RPMI8226 (cell line): Measurements from ENCODE around the gene COL9A3.
A peak's percentile ranks its signal among the peaks of the same experiment; 100 is the strongest.

Source experiments
- DNase-seq: peaks from one replicate; pipeline ENCODE4 v3.0.0-alpha.2; 2015

Gene COL9A3

DNA sequence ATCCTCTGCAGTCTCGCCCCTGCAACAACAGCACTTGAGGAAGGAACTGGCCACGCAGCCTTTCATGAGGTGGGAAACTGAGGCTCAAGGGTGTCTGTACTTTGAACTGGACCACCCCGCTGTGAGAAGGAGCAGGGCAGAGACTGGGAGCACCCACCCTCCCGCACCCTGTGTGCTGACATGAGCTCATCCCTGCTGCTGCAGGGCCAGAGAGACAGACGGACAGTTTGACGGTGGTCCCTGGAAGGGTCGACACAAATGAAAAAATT is 37.5 kb upstream of the COL9A3 start:
- no peak for DNase-seq

DNA sequence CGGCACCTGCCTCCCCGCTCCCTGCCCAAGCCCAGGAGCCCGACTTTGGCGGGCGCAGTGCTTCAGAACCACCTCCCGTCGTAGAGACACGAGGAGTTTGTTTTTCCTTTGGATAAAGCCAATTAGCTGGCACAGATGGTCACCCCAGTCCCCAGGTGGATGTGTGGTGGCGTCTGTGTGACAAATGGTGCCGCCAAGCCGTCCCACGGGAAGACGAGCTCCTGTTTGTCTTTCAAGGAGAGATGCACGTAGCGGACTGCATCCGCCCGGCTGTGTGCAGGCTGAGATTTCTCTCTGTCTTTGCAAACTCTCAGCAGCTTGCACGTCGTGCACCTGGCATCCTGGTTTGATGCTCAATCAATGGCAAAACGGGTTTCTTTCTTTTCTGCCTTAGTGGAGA is 36.6 kb upstream of the COL9A3 start:
- DNase-seq = no peak

DNA sequence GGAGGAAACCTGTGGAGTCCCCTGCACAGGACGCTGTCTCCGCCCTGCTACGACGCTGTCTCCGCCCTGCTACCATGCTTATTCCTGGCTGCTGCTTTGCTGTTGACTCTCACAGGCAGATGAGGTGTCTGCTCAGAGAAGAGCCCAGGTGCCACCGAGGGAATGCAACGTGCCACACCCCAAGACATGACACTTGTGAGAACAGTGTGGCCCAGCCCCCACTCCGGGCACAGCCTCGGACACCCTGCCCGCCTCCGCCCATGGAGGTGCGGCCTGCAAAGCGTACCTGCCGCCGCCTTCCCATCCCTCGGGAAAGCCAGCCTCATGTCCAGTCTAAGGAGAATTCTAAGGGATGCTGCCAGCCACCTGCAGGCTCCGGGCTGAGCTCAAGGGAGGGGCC is 36.2 kb upstream of the COL9A3 start:
- DNase-seq = no peak

DNA sequence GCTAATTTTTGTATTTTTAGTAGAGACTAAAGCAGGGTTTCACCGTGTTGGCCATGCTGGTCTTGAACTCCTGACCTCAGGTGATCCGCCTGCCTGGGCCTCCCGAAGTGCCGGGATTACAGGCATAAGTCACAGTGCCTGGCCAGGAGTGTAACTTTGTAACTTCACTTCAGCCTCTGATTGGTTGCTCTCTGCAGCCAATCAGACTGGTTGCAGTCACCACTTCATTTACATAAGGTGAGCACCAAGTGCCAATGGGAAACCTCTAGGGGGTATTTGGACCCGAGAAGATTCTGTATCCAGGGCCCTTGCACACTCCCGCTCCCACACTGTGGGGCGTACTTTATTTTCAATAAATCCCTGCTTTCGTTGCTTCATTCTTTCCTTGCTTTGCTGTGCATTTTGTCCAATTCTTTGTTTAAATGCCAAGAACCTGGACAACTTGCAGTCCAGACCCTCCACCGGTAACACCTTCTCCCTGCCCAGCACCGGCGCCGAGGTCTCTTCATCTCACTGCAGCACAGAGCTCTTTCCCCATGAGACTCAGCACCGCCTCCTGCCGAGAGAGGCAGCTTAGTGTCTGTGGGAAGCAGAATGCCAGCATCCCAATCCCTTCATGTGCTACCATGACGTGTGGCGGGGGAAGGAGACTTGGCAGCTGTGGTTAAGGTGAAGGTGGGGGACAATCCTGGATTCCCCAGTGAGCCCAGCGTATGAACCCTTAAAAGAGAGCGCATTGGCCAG is 34.5 kb upstream of the COL9A3 start:
- no peak for DNase-seq

DNA sequence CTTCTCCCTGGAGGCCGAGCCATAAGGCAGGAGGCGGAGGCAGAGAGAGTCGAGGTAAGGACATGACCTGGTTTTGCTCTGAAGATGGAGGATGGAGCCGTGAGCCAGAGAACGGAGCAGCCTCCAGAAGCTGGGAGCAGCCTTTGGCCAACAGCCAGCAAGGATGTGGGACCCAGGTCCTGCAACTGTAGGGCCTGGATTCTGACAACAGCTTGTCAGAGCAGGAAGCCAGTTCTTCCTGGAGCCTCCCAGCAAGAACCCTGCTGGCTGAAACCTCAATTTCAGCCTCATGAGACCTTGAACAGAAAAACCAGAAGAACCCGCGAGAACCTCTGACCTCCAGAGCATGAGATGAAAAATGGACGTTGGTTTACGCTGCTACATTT is 34.0 kb upstream of the COL9A3 start:
- no peak for DNase-seq

DNA sequence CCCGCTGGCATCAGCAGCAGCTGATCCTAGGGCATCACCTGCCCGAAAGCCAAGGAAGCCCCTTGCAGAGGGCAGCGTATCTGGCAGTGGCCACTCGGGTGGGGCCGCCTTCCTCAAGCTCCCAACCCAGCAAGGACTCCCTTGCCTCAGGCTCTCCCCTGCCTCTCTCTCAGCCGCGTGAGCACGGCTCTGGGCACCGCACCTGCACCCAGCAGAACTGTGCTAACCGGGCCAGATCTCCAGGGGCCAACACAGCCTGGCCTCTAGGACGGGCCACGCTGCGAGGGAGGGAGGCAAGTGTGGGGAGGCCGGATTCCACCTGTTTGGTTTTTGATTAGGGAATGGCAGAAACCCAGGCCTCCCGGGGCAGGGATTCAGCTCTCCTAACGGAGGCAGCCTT is 32.4 kb upstream of the COL9A3 start:
- DNase-seq = no peak

DNA sequence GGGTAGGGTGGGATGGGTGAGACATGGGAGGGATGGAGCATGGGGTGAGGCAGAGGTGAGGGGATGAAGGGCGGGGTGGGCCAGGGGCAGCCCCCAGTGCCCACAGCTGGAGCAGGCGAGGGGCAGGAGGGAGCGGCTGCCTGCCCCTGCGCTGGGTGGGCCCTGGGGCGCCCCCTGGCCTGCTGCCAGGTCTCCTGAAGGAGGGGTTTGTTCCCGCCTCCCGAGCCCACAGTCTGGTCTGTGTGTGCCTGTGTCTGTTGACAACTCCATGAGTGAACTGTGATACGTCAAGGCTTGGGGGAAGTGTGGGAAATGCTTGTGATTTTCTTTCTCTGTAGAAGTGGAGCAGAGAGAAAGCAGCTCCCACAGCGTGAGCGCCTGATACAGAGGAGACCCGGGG is 31.5 kb upstream of the COL9A3 start:
- no peak for DNase-seq

DNA sequence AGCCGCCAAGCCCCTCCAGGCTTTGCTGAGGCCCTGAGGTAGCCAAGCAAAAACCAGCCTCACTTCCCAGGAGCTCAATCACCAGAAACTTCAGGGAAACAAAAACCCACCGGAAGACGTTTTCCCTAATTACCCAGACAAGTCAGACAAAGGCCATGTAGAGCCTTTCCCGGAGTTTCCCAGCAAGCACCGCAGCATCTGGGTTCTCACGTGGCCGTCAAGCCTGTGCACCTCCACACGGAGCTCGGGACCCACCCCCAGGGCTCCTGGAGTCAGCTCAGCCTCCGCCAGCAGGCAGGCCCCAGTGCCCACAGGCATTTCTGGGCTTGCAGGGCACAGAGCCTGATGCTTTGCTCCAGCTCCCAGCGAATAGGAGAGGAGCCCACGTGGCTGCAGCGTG is 30.7 kb upstream of the COL9A3 start:
- no peak for DNase-seq

DNA sequence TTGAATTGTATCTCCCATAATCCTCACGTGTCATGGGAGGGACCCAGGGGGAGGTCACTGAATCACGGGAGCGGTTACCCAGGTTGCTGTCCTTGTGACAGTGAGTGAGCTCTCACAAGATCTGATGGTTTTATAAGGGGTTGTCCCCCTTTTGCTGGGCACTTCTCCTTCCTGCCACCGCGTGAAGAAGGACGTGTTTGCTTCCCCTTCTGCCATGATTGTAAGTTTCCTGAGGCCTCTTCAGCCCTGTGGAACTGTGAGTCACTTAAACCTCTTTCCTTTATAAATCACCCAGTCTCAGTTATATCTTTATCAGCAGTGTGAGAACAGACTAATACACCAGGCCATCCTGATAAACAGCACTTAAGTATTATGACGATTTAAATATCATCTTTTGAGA is 29.5 kb upstream of the COL9A3 start:
- no peak for DNase-seq

DNA sequence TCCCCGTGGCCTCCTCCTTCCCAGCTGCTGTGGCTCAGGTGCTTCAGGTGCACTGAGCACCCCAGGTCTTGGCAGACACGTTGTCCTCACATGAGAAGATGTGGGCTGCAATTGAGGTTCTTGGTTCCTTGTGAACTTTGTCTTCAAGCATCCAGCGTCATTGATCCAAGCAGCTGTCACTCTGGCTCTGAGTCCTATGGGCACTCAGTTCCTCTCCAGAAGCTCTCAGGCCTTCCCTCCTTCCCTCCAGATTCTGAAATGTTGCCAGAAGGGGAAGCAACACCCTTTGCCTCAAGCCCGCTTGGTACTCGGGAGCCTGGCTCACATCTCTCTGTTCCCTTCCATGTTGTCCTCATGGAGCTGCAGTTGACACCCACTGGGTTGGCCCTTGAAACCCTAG is 29.0 kb upstream of the COL9A3 start:
- DNase-seq = no peak

DNA sequence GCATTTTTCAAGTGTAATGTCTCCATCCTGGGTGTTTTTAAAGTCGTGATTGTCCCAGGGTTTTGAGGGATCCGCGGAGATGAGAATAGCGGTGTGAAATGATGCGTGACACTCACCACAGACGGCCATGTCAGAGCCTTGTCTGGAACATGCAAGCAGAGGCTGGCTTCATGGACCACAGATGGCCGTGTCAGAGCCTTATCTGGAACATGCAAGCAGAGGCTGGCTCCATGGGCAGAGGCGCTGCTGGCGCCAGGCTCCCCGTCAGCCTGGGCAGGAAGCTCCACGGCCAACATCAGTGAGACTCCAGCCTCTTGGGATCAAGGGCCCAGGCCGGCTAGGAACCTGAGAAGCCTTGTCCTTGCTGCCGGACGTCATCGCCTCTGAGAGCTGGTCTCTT is 28.2 kb upstream of the COL9A3 start:
- DNase-seq = no peak

DNA sequence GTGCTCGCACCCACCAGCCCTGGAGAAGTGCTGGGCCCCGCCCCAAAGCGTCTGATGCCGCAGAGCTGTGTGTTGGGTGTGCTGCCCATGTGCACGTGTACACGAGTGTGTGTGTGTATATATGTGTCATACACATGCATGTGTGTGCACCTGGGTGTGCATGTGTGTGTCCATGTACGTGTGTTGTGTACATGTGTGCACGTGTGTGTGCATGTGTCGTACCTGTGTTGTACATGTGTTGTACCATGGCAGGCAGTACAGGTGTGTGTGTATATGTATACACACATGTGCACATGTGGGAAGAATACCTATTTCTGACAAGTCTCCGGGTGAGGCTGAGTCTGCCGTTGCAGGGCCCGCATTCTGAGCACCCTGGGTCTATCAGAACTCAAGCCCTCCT is 26.8 kb upstream of the COL9A3 start:
- DNase-seq = no peak

DNA sequence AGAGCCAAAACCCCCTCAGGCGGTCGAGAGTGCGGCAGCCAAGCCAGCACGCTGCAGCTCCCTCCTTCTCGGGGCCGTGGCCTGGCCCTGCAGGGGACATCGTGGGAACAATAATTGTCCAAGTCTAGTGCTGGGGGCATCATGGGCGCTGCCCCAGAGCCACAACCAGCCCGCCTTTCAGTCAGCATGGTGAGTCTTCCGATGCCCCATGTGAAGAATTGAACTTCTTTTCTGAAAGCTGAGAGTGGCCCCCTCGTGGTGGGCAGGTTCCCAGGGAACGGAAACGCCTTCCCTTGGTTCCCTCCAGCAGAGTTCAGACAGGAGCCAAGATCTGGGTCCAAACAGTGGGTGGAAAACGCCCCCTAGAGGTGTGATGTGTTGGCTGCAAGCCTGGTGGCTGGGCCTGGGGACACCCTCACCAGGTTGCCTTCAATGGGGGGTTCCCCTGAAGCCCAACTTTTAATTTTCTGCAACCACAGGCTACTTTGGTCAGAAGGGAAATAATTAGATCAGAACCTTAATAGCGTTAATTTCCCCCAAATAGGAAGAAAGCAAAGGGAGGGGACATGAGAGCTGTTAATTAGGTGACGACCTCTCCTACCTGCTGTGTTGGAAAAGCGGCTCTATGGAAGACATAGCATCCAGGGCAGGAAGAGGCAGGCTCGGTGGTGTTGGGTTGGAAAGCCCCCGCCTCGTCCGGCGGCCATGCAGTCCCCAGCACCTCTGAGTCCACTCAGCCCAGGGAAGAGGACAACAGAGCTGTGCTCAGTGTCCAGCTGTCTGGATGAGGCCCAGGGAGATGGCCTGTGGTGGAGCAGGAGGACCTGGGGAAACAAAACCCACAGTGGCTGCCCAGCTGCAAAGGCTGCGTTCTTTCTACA is 25.3 kb upstream of the COL9A3 start:
- DNase-seq = peak; percentile 89

DNA sequence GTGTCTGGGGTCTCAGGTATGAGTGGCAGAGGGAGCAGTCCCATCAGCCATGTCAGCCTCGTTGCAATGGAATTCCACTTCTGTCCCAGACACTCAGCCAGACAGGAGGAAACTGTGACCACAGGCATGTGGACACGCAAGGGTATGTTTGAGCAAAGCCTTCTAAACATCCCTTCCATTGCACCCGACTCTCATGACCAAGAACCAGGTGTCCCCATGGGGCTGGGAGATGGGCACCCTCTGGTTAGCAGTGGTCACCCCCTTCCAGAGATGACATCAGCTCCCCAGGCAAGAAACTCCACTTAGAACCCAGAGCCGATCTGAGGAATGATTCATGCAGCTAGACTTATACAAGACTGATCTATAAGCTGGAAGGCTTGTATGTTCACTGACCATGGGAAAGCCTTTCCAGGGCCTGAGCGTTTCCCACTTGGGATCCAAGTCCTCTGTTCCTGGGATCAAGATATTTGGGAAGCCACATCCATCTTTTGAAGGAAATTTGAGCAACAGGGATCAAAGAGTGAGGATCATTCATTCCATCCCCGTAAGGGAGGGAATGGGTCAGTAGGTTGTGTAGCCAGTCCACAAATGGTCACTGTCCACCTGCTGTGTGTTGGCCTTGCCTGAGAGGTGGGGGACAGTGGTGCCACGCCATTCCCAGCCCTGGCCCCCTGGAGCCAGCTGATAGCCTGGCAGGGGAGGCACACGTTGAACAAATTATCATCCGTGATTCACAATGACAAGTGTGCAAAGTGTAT is 24.5 kb upstream of the COL9A3 start:
- no peak for DNase-seq

DNA sequence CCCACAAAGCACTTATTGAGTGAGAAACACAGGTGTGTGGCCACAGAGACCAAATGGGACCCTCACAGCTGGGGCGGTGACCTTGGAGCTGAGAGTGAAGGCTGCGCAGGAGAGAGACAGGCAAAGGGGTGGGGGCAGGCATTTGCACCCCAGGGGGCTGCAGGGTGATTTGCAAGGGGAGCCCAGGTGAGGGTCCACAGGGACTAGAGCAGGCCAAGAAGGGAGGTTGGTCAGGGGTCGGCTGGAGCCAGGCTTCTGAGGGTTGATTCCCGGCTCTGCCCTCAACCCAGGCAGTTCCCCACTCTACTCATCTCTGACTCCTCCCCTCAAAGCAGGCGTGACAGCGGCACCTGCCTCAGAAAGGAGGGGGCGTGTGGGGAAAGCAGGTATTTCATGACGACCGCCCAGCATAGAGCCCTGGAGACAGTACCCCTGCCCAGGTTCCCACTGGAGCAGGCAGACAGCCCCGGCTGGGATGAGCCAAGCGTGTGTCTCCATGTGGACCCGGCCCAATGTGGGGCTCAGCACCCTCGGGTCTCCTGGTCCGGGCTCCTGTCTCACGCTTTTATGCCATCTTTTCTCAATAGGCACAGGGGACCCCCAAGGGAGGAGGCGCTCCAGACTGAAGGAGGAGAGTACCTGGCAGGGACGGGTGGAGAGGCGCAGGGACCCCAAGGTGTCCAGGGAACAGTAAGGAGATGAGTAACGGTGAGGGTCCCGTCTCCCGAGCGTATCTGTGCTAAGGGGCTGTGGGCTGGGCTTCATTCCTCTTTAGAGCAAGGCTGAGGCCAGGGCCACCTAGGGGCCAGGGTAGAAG is 23.7 kb upstream of the COL9A3 start:
- no peak for DNase-seq

DNA sequence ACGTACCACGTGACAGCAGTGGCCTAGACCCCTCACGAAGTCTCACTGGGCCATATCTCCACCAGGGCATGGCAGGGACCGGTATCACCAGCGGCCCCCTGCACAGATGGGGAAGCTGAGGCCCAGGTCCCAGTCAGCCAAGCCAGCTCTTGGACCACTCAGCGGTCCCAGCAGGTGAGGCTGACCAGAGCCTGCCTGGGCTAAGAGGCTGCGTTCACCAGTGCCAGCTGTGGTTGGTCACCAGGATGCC is 23.2 kb upstream of the COL9A3 start:
- DNase-seq = no peak

DNA sequence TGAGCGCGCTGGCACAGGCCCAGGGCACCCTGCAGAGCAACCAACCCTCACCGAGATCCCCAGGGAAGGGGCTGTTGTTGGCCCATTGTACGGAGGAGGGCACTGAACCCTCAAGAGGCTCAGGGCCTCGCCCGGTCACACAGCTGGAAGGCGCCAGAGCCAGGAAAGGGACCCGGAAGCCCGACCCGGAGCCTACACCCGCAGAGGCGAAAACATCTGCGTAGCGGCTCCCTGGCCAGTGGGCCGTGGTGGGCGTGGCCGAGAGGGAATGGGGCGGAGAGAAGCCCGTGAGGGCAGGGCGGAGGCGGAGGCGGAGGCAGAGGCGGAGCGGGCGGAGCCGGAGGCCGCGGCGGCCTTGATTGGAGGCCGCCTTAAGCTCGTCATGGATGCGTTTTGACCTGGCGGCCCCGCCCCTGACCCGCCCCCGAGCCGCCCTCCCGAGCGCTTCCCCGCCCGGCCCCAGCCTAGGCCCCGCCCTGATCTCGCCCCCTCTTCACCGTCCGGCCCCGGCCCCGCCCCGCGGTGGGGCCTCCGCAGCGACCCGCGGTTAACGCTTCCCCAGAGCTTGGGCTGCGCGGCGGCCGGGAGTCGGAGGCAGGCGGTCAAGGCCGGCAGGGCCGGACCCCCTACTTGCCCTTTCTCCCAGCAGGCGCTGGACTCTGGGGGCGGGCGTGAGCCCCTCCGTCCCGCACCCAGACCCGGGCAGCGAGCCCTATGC is 22.7 kb upstream of the COL9A3 start:
- DNase-seq = peak; percentile 98

DNA sequence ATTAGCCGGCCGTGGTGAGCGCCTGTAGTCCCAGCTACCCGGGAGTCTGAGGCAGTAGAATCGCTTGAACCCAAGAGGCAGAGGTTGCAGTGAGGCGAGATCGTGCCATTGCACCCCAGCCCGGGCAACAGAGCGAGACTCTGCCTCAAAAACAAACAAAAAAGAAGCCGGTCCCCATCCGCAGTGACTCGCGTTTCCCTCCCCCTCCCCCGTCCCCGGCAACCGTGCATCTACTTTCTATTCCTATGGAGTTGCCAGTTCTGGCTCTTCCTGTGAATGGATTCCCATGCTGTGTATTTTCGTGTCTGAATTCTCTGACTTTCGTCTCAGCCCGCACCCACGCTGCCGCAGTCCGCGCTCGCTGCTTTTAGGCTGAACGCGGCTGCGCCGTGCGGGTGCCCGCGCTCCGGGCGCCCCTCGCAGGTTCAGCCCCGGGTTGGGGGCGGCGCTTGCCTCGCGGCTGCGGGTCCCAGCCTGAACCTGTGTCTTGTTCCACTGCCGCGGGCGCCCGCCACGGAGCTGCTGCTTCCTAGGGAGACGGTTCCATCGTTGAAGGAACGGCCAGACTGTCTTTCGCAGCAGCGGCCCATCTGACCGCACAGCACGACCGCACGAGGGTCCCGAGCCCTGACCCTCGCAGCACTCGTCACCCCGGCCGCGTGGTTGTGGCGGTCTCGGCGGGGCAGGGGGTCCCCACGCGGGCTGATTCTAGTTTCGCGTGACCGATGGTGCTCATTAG is 21.7 kb upstream of the COL9A3 start:
- DNase-seq = peak; percentile 74

DNA sequence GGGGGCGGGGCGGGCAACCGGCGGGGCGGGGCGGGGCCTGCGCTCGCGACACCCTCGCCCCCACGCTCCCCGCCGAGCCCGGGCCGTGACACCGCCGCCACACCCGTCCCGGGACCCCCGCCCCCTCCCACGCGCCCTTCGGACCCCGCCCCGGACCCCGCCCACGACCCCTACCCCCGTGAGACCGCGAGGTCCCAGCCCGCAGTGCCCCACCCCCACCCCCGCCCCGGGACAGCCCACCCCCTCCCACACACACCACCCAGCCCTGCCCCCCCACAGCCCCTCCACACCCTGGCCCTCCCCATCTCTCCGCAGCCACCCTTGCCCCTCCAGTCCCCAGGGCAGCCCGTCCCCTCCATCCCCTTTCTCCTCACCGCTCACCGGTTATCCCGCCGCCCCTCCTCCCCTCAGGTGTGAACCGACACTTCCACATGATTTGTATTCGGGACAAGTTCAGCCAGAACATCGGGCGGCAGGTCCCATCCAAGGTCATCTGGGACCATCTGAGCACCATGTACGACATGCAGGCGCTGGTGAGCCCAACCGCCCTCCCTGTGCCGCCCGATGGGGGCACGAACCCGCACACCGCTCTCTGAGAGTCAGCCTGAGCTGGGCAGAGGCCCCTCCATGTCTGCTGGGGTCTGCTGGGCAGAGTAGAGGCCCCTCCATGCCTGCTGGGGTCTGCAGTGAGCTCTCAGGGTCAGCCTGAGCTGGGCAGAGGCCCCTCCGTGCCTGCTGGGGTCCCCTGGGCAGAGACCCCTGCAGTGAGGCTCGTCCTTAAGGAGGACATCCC is 20.0 kb upstream of the COL9A3 start:
- no peak for DNase-seq

DNA sequence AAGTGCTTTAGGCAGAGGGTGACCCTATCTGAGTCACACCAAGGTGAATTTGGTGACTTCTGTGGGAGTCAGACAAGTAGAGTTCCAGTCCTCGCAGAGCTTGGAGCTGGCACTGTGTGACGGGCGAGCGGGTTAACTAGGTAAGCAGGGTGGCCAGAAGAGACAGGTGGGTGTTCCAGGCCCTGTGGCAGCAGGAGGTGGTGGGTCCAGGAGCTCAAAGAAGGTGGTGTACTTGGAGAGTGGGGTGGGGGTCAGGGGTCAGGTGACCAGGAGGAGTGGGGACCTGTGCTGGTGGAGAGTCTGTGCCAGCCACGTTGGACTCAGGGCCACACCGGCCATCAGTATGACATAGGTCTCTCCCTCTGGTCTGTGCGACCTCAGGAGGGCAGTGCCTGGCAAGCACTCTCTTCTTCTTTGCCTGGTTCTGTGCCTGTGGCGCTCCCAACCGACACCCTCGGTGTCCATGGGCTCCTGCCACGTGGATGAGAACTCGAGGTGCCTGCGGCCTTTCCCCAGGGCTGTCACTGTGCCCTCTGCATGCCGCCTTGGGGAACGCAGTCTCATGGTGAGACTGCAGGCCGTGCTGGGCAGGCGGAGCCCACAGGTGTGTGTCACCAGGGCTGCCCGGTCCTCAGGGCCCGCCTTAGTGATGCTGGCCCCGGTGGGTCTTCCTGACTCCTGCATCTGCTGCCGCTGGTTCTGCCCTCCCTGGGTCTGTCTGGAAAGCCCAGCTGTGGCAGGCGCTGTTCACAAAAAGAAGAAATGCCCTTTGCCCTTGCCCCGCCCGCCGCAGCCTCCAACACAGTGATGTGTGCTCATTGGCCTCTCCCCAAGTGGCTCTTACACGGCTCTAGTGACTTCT is 18.9 kb upstream of the COL9A3 start:
- no peak for DNase-seq
